HG02938 (cell line): ENCODE data around the gene RAD21L1.
"Not testable (repeated sequence)": the region's sequence is repeated elsewhere in the genome, so short reads cannot be mapped to it uniquely, and the experiment has no call there.

ENCODE experiments used
- ATAC-seq: cut with Tn5 transposase; IDR thresholded peaks from one replicate; pipeline ENCODE4 v1.9.1; 2021; ENCODE audit warnings: mild to moderate bottlenecking, moderate library complexity; ENCODE audit not compliant: unreplicated experiment

RAD21L1 gene

DNA sequence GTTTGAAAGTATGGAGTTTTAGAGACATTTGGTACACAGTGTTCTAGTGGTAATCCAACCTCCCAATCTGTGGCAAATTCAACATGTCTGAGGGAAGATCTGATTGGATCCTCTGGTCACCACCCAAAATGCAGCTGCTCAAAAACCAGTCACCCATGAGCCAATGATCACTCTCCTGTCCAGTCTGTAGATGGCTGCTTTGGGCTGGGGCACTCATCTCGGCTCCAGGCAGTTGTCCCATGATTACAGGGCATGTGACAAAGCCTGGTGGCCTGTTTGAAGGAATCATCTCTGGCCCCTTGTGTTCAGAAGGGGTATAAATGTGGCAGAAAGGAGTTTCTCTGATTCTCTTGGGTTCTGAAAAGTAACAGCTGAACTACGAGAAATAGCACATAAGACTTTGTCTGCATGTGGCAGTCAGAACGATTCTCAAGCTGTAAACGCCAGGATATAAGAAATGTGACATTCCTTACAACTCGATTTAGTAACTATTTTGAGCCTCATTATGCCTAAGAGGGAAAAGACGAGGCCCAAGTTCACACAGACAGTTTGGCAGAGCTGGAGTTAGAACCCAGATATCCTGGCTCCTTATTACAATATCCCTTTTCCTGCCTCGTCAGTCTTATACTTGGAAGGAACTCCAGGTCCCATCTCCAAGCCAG is 26.5 kb upstream of the RAD21L1 start:
- ATAC-seq, result no peak

DNA sequence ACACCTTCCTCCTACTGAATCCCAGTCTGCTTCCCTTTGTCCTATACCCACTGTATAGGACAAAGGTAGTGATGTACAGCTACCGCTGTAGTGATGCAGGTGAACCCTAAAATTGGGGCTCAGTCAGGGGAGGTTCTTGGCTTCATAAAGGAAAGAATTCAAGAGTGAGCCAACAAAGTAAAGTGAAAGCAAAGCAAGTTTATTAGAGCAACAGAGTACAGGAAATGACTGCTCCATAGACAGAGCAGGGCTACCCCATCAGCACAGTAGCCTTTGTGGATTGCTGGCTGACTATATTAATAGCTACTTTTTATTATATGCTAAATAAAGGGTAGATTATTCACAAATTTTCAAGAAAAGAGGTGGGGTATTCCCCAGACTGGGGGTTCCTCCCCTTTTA is 25.9 kb upstream of the RAD21L1 start:
- ATAC-seq, result no peak

- ATAC-seq, result no peak
Measured at GRCh38 chr20:1202762-1203504, 22.9 kb upstream of the RAD21L1 start, which contains the start of gene C20orf202. TSS of gene C20orf202 (plus strand) at chr20:1203454. CDS start at chr20:1203586, 132 bp downstream.

DNA sequence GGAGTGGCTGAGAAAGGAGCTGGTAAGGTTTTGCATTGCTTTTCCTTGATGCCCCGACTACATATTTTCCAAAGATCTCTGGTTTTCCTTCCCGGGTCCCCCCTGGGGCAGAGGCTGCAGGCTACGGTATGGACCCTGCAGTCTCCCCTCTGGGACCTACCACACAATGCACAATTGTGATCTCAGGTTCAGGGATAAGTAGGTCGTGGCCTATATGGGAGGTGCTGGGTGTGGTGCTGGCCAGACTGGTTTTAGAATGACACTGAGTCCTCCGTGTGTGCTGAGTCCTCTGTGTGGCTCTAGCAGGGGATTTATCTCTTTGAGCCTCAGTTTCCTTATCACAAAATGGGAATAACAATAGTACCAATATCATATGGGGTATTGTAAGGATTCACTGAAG is 22.2 kb upstream of the RAD21L1 start:
- ATAC-seq, result no peak

GRCh38 chr20:1204113-1204512 is 21.7 kb upstream of the RAD21L1 start:
- no peak for ATAC-seq

DNA sequence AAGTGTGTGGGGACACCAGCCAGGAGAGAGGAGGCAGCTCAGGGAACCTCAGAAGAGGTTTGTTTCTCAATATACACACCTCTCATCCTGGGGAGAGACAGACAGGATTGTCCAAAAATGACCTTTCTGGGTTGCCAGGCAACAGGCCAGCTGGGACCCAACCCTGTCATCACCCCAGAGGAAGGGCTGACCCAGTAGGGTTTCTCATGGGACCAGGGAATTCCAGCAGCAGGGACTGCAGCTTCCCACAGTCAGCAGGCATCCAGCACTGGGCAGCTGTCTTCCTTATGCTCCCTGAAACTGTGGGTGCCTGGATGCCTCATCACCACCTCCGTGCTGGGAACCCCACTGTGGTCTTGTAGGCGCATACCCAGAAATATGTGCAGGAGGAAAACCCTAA is 21.3 kb upstream of the RAD21L1 start:
- ATAC-seq, result no peak

- no peak for ATAC-seq
Measured at GRCh38 chr20:1205802-1206201, 20.0 kb upstream of the RAD21L1 start.

DNA sequence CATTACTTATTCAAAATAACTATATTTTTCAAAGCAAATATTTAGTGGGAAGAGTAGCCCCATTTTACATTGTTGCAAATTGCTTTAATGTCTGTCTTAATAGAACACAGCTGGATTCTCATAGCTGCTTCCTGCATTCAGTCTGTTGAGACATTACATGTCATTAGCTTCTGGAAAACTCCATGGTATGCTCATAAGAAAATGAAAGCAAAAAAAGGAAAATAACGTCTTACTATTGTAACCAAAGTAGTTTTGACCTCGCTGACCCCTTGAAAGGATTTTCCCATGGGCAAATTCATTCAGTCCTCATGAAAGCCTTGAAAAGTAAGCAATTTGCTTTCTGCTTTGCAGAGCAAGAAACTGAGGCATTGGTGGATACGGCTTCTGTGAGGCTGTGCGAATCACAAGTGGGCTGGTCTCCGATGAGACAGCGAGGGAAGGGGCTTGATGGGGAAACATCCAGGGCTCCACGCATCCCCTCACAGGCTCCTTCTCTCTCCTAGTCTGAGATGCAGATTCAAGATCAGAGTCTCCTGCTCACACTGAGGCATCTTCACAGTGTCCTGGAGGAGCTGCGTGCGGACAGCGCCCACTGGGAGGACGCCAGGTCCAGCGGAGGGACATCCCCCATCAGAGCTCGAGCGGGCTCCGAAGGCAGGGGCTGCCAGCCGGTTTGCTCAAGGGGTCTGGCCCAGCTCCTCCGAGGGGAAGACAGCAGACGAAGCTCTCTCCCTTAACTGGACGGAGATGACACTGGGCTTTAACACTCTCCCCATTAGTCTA is 19.3 kb upstream of the RAD21L1 start:
- ATAC-seq, result no peak

DNA sequence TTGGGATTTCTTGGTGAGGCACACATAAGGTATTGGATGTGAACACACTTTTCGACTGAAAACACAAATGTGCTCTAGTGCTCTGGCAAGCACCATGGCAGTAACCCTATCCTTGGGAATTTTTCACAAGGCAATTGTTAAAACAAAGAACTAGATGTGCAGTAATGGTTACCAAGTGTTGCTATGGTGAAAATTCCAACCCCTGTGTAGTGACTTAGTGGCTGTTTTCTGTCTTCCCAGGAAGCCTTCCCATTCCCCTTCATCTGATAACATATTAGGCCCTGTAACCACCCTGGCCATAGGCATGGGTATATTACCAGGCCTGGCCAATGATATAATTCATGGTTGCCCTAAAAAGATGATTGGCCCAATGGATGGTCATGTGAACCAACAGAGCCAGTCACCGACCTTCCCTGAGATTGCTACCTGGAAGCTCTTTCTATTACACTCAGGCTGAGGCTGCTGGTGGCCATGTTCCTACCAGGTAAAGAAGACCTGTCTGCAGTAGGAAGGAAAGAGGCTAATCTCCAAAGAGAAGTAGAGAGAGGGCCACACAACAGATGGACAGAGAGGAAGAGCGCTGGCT is 18.5 kb upstream of the RAD21L1 start:
- ATAC-seq, result no peak

GRCh38 chr20:1209447-1210387 is 16.1 kb upstream of the RAD21L1 start:
- ATAC-seq, result no peak

DNA sequence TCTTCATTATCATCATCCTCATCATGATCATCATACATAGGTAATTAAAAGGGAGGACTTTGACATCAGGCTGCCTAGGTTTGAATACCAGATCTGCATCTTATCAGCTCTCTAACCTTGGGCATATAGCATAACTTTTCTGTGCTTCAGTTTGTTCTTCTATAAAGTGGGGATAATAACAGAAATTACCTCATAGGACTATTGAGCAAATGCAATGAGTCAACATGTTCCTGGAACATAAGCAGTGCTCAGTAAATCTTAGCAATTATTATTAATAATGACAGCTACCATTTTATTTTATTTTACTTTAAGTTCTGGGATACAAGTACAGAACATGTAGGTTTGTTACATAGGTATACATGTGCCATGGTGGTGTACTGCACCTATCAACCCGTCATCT is 15.3 kb upstream of the RAD21L1 start:
- no peak for ATAC-seq

DNA sequence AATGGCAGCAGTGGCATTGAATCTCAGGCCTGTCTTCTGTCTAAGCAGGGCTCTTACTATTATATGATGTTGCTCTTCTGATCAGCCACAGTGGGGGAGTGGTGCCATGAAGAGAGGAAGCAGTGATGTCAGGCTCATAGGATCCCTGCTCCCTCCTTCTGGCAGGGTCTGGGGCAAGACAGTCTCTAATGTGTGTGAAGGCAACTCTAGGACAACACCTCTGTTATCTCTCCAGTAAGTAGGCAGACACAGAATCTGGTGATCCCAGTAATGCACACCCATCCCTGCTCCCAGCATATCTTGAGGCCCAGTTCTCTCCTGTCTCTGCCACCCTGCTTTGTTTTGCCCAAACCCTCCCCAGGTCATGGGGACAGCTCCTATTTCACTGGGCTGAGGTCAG is 13.8 kb upstream of the RAD21L1 start:
- no peak for ATAC-seq

- ATAC-seq, result peak; percentile 59
Measured at GRCh38 chr20:1212607-1213396, 13.0 kb upstream of the RAD21L1 start.

GRCh38 chr20:1214838-1215261 is 11.0 kb upstream of the RAD21L1 start:
- no peak for ATAC-seq

DNA sequence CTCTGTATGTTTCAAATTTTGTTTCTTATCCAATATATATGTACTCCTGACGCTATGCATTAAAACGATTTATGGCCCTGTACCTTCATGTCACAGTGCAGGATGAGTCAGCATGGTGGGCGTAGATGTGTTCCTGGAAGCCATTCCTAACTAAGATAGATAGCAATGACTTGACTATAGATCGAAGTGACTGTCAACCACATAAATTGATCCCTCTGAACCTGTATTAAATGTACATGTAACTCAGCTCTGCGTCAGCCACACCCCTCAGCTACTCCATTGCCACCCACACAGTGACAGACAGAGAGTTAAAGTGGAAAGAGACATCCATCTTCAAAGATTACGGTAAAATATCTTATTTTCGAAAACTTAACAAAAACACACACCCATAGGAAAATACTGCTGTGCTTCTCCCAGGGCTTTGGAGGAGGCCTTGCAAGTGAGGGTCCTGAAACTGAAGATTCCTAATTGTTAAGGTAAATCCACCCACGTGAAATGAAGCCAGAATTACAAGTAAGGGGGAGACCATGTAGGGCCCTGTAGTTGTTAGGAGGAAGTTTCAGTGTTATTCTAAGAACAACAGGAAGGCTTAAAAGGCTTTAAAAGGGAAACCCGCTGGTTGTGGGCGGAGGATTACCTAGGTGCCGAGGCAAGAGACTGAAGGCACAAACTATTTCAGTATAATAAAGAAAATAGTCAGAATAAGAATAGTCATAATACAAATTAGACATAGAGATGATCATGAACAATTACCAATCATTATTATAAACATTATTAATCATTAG is 10.3 kb upstream of the RAD21L1 start:
- ATAC-seq, result no peak

DNA sequence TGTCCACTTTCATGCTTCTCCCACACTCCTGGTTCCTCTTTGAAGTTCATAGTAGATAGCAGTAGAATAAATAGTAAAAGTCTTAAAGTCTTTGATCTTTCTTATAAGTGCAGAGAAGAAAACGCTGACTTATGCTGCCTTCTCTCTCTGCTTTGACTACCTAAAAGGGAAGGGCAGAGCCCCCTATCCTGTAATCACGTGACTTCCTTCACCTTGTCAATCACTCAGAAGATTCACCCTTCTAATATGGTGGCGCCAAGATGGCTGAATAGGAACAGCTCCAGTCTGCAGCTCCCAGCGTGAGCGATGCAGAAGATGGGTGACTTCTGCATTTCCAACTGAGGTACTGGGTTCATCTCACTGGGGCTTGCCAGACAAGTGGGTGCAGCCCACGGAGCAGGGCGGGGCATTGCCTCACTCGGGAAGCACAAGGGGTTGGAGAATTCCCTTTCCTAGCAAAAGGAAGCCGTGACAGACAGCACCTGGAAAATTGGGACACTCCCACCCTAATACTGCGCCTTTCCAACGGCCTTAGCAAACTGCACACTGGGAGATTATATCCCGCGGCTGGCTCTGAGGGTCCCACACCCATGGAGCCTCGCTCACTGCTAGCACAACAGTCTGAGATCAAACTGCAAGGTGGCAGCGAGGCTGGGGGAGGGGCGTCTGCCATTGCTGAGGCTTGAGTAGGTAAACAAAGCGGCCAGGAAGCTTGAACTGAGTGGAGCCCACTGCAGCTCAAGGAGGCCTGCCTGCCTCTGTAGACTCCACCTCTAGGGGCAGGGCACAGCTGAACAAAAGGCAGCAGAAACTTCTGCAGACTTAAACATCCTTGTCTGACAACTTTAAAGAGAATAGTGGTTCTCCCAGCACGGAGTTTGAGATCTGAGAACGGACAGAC is 9.1 kb upstream of the RAD21L1 start:
- not testable (repeated sequence) for ATAC-seq

- ATAC-seq, result not testable (repeated sequence)
Measured at GRCh38 chr20:1222750-1223149, 3.1 kb upstream of the RAD21L1 start.
